Measurements from ENCODE around the gene RAPH1. TPM values are rescaled to one million over a fixed set of nuclear protein-coding genes. Genes with fewer than 3 reads are reported as not detected.

Gene RAPH1
- total RNA-seq, 1 donor from 2014 or later = 25.7 TPM

GRCh38 chr2:203347375-203347774 is 187.7 kb downstream of the RAPH1 start:
- peaks cover 17% of the 10 kb centered on the region for H3K36me3 Mint-ChIP-seq (ENCODE audit: low read depth)
- DNase-seq (ENCODE audit: low read depth, low spot score) = no peak
- no peak overlapping the region for H3K4me3 Mint-ChIP-seq
- no peak for TF ChIP-seq CTCF (conservative IDR thresholded peaks at IDR 0.05)
- no peaks in the 10 kb centered on the region for H3K27me3 Mint-ChIP-seq (ENCODE audit: low read depth)
- no peaks in the 10 kb centered on the region for H3K9me3 Mint-ChIP-seq
- H3K4me1 Mint-ChIP-seq = peaks cover 13% of the 10 kb centered on the region
- no peak overlapping the region for H3K27ac Mint-ChIP-seq (ENCODE audit: unreplicated experiment)

GRCh38 chr2:203346612-203347011 is 188.5 kb downstream of the RAPH1 start:
- Mint-ChIP-seq H3K4me3 (no peak overlapping the region), H3K36me3 (ENCODE audit: low read depth) (peaks cover 17% of the 10 kb centered on the region), H3K9me3 (no peaks in the 10 kb centered on the region), H3K4me1 (peaks cover 17% of the 10 kb centered on the region), H3K27ac (ENCODE audit: unreplicated experiment) (no peak overlapping the region), H3K27me3 (ENCODE audit: low read depth) (no peaks in the 10 kb centered on the region)
- DNase-seq (ENCODE audit: low read depth, low spot score) = no peak
- TF ChIP-seq CTCF (conservative IDR thresholded peaks at IDR 0.05) = no peak

GRCh38 chr2:203344667-203345066 is 190.4 kb downstream of the RAPH1 start:
- H3K27me3 Mint-ChIP-seq (ENCODE audit: low read depth) = no peaks in the 10 kb centered on the region
- DNase-seq (ENCODE audit: low read depth, low spot score) = no peak
- H3K27ac Mint-ChIP-seq (ENCODE audit: unreplicated experiment) = no peak overlapping the region
- peaks cover 17% of the 10 kb centered on the region for H3K36me3 Mint-ChIP-seq (ENCODE audit: low read depth)
- no peak for TF ChIP-seq CTCF (conservative IDR thresholded peaks at IDR 0.05)
- H3K9me3 Mint-ChIP-seq = no peaks in the 10 kb centered on the region
- H3K4me3 Mint-ChIP-seq = no peak overlapping the region
- peaks cover 30% of the 10 kb centered on the region for H3K4me1 Mint-ChIP-seq

Other genes starting within 250 kb of the RAPH1 start
- 147 and 162 TPM in 2 replicates for gene ABI2, start 206.9 kb downstream of the RAPH1 start, total RNA-seq
- not detected in 2 replicates for gene CD28, start 171.3 kb upstream of the RAPH1 start, total RNA-seq